ENCODE measurements around the gene CYTH2.

CYTH2 gene

GRCh38 chr19:48469289-48469881 is at the start of gene CYTH2:
Gene CYTH2, plus strand, starts transcription at chr19:48469369. Its CDS starts 139 bp downstream, at chr19:48469508.
- no peak for DNase-seq

GRCh38 chr19:48421548-48421947 is 47.6 kb upstream of the CYTH2 start:
- no peak for DNase-seq

GRCh38 chr19:48424694-48425219 is 44.4 kb upstream of the CYTH2 start:
- no peak for DNase-seq

- DNase-seq: no peak
Observed at GRCh38 chr19:48428670-48429069, 40.5 kb upstream of the CYTH2 start.

GRCh38 chr19:48433337-48433736 is 35.8 kb upstream of the CYTH2 start:
- DNase-seq: no peak

- no peak for DNase-seq
Observed at GRCh38 chr19:48436586-48436985, 32.6 kb upstream of the CYTH2 start.

- no peak for DNase-seq
Observed at GRCh38 chr19:48441360-48442050, 27.7 kb upstream of the CYTH2 start.

GRCh38 chr19:48442116-48443035 is 26.8 kb upstream of the CYTH2 start:
- DNase-seq: no peak

- no peak for DNase-seq
Observed at GRCh38 chr19:48443256-48443655, 25.9 kb upstream of the CYTH2 start.

GRCh38 chr19:48443731-48444128 is 25.4 kb upstream of the CYTH2 start:
- DNase-seq: no peak

- no peak for DNase-seq
Observed at GRCh38 chr19:48444129-48444935, 24.8 kb upstream of the CYTH2 start.

GRCh38 chr19:48444936-48445200 is 24.3 kb upstream of the CYTH2 start:
- DNase-seq: no peak

GRCh38 chr19:48445256-48445605 is 23.9 kb upstream of the CYTH2 start:
- peak; percentile 84 for DNase-seq

- peak; percentile 84 for DNase-seq
Observed at GRCh38 chr19:48445606-48446481, 23.3 kb upstream of the CYTH2 start, which contains the start of gene GRWD1. Gene GRWD1, plus strand, starts transcription at chr19:48445983. Its CDS starts 23 bp downstream, at chr19:48446006.

- no peak for DNase-seq
Observed at GRCh38 chr19:48446579-48446978, 22.6 kb upstream of the CYTH2 start.

GRCh38 chr19:48448563-48448962 is 20.6 kb upstream of the CYTH2 start:
- no peak for DNase-seq

- DNase-seq: no peak
Observed at GRCh38 chr19:48450441-48450840, 18.7 kb upstream of the CYTH2 start.

- DNase-seq: no peak
Observed at GRCh38 chr19:48450863-48451262, 18.3 kb upstream of the CYTH2 start.

- DNase-seq: no peak
Observed at GRCh38 chr19:48451624-48452023, 17.5 kb upstream of the CYTH2 start.

GRCh38 chr19:48452289-48453190 is 16.6 kb upstream of the CYTH2 start:
- no peak for DNase-seq

Measured in NCI-H1436 treated with DMSO at 0.1 percent for 48 hours (cell line).